Suprapubic skin (tissue), 4 donors: ENCODE data around the gene PRR16. TPM values are rescaled to one million over a fixed set of nuclear protein-coding genes. Genes with fewer than 3 reads are reported as not detected.

Experiments
- DNase-seq, 2 donors: peaks; one replicate each; pipeline ENCODE4 v3.0.0-alpha.2; 2019; ENCODE audit warnings: low spot score in 2 of 2
- H3K27ac ChIP-seq: fragments of 200-600 bp; sonication (generic); one replicate; pipeline ENCODE4 v1.5.1; 2019
- H3K27me3 ChIP-seq: fragments of 200-600 bp; sonication (generic); one replicate; pipeline ENCODE4 v1.5.1; 2019
- H3K36me3 ChIP-seq: fragments of 200-600 bp; sonication (generic); one replicate; pipeline ENCODE4 v1.5.1; 2019
- H3K4me1 ChIP-seq: fragments of 200-600 bp; sonication (generic); one replicate; pipeline ENCODE4 v1.5.1; 2019
- H3K4me3 ChIP-seq: fragments of 200-600 bp; sonication (generic); one replicate; pipeline ENCODE4 v1.5.1; 2019; ENCODE audit warnings: mild to moderate bottlenecking
- H3K9me3 ChIP-seq: fragments of 200-600 bp; sonication (generic); one replicate; pipeline ENCODE4 v1.5.1; 2019
- EP300 ChIP-seq: sonication (generic); formaldehyde crosslinking; IDR thresholded peaks from one replicate; pipeline ENCODE4 v1.6.1; 2017; ENCODE audit warnings: antibody characterized with exemption
- POLR2A ChIP-seq, 2 donors: fragments of 450-650 bp; IDR thresholded peaks; one replicate each; pipeline ENCODE4 v1.6.1; 2017; ENCODE audit warnings: antibody characterized with exemption in 2 of 2, mild to moderate bottlenecking in 2 of 2, moderate library complexity in 2 of 2
- POLR2AphosphoS5 ChIP-seq, 3 donors: sonication (generic); formaldehyde crosslinking; IDR thresholded peaks; one replicate each; pipeline ENCODE4 v1.6.1; 2017; ENCODE audit warnings: antibody characterized with exemption in 3 of 3
- WGBS: methylation state at CpG from one replicate; pipeline ENCODE4 v1.1.5; 2018; 5-methylcytosine and 5-hydroxymethylcytosine counted together
- total RNA-seq, 4 donors: library from RNA; depleted of rRNA; stranded (reverse); fragments of >200 nt; gene quantifications; one replicate each; pipeline ENCODE4 v1.1.0, GENCODE V29; 2016
- TF ChIP-seq, protein P1 (sequence below), 2 donors: fragments of 200-600 bp in 1 of 2; fragments of 450-650 bp in 1 of 2; sonication (generic) in 1 of 2; IDR thresholded peaks; one replicate each; pipeline ENCODE4 v1.5.1; 2016 to 2019; ENCODE audit warnings: antibody characterized with exemption in 2 of 2, mild to moderate bottlenecking in 1 of 2, moderate library complexity in 1 of 2

The PRR16 gene
- total RNA-seq, 4 donors from 2014 or later: 0.76 to 1.4 (median 1.0) TPM

GRCh38 chr5:120461251-120461650 is 2.8 kb upstream of the PRR16 start:
- no peak for DNase-seq

GRCh38 chr5:120463006-120463680 is 957 bp upstream of the PRR16 start:
- H3K4me3 ChIP-seq: no peak overlapping the region
- H3K36me3 ChIP-seq: no peaks in the 10 kb centered on the region
- peaks cover 23% of the 10 kb centered on the region for H3K27me3 ChIP-seq
- TF ChIP-seq, protein P1, sequence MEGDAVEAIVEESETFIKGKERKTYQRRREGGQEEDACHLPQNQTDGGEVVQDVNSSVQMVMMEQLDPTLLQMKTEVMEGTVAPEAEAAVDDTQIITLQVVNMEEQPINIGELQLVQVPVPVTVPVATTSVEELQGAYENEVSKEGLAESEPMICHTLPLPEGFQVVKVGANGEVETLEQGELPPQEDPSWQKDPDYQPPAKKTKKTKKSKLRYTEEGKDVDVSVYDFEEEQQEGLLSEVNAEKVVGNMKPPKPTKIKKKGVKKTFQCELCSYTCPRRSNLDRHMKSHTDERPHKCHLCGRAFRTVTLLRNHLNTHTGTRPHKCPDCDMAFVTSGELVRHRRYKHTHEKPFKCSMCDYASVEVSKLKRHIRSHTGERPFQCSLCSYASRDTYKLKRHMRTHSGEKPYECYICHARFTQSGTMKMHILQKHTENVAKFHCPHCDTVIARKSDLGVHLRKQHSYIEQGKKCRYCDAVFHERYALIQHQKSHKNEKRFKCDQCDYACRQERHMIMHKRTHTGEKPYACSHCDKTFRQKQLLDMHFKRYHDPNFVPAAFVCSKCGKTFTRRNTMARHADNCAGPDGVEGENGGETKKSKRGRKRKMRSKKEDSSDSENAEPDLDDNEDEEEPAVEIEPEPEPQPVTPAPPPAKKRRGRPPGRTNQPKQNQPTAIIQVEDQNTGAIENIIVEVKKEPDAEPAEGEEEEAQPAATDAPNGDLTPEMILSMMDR (IDR thresholded peaks at IDR 0.05): no peak
- H3K27ac ChIP-seq: no peak overlapping the region
- H3K4me1 ChIP-seq: peaks cover 27% of the 10 kb centered on the region
- WGBS: 49% methylated on average over 5 of the region's 5 CpGs
- DNase-seq: no peak
- H3K9me3 ChIP-seq: no peaks in the 10 kb centered on the region

More at GRCh38 chr5:120461251-120461650, 2.8 kb upstream of the PRR16 start:
- Histone ChIP-seq H3K4me1 (peaks cover 27% of the 10 kb centered on the region), H3K27me3 (peaks cover 23% of the 10 kb centered on the region), H3K9me3 (no peaks in the 10 kb centered on the region), H3K4me3 (no peak overlapping the region), H3K27ac (no peak overlapping the region), H3K36me3 (no peaks in the 10 kb centered on the region)
- WGBS: 94% methylated on average over 2 of the region's 2 CpGs
- no peak for TF ChIP-seq EP300
- TF ChIP-seq, protein P1 (IDR thresholded peaks at IDR 0.05): no peak
- TF ChIP-seq POLR2A (IDR thresholded peaks at IDR 0.05): no peak
- no peak for TF ChIP-seq POLR2AphosphoS5 (IDR thresholded peaks at IDR 0.05)

GRCh38 chr5:120464627-120465435 is 731 bp downstream of the PRR16 start:
- Histone ChIP-seq H3K27ac (peak overlapping the region; percentile 59), H3K9me3 (no peaks in the 10 kb centered on the region), H3K4me1 (peaks cover 27% of the 10 kb centered on the region), H3K36me3 (no peaks in the 10 kb centered on the region), H3K27me3 (peaks cover 23% of the 10 kb centered on the region), H3K4me3 (peak overlapping the region; percentile 64)
- TF ChIP-seq POLR2AphosphoS5 (IDR thresholded peaks at IDR 0.05) (no peak), EP300 (no peak), POLR2A (IDR thresholded peaks at IDR 0.05) (no peak)
- TF ChIP-seq, protein P1 (IDR thresholded peaks at IDR 0.05): no peak
- under 1% methylated on average over 29 of the region's 33 CpGs for whole genome bisulfite sequencing
- peak; percentile 76 to 78 for DNase-seq

GRCh38 chr5:120465436-120465961 is 1.4 kb downstream of the PRR16 start:
- TF ChIP-seq, protein P1 (IDR thresholded peaks at IDR 0.05): no peak
- no peak for TF ChIP-seq POLR2A (IDR thresholded peaks at IDR 0.05)
- TF ChIP-seq EP300: no peak
- no peak for TF ChIP-seq POLR2AphosphoS5 (IDR thresholded peaks at IDR 0.05)
- H3K27ac ChIP-seq: peak overlapping the region; percentile 59
- DNase-seq: peak; percentile 60 to 78
- H3K4me3 ChIP-seq: peak overlapping the region; percentile 64
- H3K4me1 ChIP-seq: peaks cover 27% of the 10 kb centered on the region
- no peaks in the 10 kb centered on the region for H3K9me3 ChIP-seq
- no peaks in the 10 kb centered on the region for H3K36me3 ChIP-seq
- peaks cover 23% of the 10 kb centered on the region for H3K27me3 ChIP-seq
- WGBS: 3% methylated on average over 19 of the region's 33 CpGs
